NCI-H146 treated with DMSO at 0.1 percent for 48 hours (cell line): ENCODE data around the gene PLP2.

Experiments used
- DNase-seq: peaks from one replicate; lab custom pipeline; 2025; ENCODE audit not compliant: unreplicated experiment; lab: John Stamatoyannopoulos, UW

PLP2 gene

GRCh38 chrX:49186125-49187027 is 14.7 kb downstream of the PLP2 start, which contains the start of gene PRICKLE3:
PRICKLE3 (minus strand) TSS chrX:49186373; CDS start chrX:49186297, 76 bp downstream.
- DNase-seq, result peak; percentile 44

DNA sequence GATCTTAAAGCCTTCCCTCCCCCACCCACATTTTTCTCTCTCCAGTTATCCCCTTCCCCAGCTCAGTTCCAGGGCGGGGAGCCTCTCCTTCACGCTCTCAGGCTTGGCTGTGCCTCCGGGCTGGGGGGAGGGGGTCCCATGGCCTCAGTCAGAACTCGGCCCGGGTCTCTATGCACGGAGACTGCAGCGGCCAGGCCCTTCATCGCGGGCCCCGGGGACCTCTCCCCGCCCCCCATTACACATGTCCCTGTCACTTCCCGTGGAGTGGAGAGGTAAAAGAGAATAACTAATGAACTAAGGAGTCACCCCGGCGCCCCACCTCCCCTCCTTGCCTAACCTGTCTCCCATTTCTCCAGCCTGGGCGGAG is 15.3 kb downstream of the PLP2 start:
- no peak for DNase-seq

GRCh38 chrX:49187526-49187925 is 15.8 kb downstream of the PLP2 start:
- DNase-seq, result no peak

GRCh38 chrX:49188468-49189076 is 16.9 kb downstream of the PLP2 start:
- DNase-seq, result no peak

- no peak for DNase-seq
These were observed 17.9 kb downstream of the PLP2 start for GRCh38 chrX:49189606-49190005.

DNA sequence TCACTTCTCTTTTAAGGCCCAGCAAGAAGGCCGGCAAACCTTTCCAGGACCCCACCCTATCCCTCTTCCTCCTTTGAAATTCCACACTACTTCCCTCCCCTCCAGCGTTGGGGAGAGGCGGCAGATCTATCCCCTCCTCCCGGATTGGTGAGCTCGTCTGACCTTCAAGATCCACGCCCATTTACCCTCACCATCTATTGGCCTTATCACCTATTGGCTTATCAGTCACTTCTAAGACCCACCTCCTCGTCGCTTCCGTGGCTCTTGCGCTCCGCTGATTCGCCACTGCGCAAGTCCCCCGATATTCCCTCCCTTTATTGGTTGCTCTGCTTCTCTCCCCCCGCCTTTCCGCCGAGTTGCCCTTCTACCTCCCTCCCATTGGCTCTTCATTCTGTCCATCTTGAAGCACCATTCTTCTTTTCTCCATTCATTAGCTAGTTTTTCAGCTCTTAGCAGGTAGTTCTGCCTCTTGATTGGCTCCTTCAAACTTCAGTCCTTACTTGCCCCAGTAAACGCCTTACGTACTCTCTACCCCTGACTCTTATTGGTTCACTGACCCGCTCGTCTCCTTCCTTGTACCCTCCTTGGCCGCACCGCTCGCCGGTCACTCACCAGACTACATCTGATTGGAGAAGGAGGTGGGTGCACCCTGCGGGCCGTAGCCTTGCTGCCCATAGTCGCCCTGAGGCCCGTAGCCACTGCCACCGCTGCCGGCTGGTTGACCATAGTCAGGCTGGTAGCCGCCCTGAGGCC is 19.3 kb downstream of the PLP2 start:
- DNase-seq, result peak; percentile 100

DNA sequence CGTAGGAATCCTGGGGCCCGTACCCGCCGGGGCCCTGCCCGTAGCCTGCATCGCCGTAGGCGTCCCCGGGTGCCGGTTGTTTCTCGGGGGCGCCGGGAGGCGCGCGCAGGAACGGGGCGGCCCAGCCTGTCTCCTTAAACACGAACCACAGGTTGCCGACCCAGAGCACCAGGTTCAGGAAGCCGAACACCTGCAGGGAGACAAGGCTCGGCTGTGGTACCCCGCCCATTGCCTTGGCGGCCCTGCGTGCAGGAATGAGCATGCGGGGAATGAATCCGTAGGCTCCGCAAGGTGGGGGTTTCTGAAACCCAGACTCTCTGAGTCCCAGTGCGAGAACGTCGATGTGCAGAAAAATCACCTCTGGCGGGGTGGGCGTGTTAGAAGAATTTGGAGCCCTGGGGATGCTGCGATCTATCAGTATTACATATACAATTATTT is 19.9 kb downstream of the PLP2 start:
- no peak for DNase-seq

GRCh38 chrX:49192722-49193328 is 21.1 kb downstream of the PLP2 start:
- no peak for DNase-seq

- no peak for DNase-seq
These were observed 21.9 kb downstream of the PLP2 start for GRCh38 chrX:49193542-49193964.

- no peak for DNase-seq
These were observed 25.9 kb downstream of the PLP2 start for GRCh38 chrX:49197543-49198087.

DNA sequence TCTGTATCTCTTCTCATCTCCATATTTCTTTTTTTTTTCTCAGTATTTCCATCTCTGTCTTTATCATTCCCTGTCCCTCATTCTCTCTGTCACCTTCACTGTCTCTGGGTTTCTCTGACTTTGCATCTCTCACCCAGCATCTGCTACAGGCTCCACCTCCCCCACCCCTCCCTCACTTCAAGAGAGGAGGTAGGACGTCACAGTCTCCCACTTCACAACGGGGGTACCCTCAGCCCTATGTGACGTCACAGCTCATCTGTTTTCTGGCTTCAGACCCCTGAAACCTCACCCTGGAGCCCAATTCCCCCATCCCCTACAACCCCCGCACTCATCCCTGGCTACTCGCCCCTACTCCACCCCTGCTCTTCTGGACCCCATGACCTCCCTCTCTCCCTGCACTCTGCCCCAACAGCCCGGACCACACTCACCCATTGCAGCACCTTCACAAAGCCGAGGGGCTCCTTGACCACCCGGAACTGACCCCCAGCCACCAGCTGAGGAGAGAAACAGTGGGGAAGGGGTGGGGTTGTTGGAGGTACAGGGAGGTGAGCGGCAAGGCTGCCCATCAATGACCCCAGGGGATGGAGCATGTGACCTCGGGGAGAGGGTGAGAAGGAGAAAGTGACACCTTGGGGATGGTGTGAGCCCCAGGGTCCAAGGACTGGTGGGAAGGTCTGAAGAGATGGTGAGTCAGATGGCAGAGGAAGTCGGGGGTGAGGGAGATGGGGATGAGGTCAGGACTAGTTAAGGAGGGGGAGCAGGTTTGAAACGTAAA is 27.0 kb downstream of the PLP2 start:
- DNase-seq, result no peak

DNA sequence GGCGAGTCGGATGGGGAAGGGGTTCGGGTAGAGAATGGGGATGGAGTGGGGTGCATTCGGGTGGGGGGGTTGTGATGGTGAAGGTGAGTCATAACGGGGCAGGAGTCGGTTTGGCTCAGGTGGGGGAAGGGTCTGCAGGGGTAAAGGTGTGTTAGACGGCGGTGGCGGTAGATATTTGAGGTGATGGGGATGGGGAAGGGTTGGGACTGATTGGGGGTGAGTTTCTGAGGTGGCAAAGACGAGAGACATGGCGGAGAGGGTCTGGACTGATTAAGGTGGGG is 27.6 kb downstream of the PLP2 start:
- no peak for DNase-seq

DNA sequence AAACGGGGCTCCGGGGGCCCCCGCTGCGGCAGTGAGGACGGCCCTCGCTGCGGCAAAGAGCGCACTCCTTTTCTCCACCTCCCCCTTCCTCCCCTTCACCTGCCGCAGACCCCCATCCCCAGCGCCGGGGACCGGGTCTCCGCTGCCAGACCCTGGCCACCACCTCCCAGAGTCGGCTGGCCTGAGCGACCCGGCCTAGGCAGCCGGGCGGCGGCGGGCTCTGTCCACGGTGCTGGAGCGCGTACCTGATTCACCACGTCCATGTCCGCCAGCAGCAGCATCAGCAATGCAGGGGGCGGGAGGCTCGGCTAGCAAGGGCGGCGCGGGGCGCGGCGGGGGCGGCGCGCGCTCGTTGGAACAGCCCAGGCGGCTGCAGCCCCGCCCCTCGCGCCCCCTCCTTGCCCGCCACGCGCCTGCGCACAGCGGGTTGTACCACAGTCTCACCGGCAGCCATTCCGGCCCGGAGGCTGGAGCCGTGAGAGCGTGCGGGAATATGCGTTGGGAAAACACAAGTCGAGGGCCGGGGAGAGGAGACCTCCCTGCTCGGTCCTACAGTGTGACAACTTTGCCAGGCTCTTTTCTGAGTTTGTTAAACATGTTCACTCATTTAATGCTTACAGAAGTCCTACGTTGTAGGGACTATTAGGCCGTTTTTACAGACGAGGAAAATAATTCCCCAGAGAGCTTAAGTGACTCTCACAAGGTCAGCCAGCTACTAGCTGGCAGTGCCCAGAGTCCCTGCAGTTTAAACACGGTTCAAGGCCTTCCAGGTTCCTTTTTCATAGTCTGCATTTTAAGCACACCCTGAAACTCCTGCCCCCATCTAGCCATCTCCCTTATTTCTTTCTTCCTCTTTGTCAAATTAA is 28.4 kb downstream of the PLP2 start, which contains the start of gene SYP:
SYP (minus strand) TSS at position 288 of the 866 bp plus-strand sequence; CDS start at position 281, 7 bp downstream.
- peak; percentile 58 for DNase-seq

DNA sequence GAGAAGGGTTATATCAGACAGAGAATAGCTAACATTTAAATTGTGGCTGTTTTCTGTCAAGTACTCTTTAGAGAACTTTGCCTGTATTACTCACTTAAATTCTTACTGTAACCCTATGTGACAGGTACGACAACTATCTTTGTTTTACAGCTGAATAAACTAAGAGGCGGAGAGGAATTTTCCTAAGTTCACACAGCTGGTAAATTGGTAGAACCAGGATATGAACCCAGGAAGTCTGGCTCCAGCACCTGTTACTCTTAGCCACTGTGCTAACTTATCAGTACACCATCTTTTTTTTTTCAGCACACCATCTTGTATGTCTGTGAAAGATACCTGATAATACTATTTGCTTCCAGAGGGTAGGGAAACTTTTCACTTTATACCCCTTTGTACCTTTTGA is 30.3 kb downstream of the PLP2 start:
- DNase-seq, result peak; percentile 32

- no peak for DNase-seq
These were observed 31.8 kb downstream of the PLP2 start for GRCh38 chrX:49203536-49203935.

GRCh38 chrX:49204017-49204416 is 32.3 kb downstream of the PLP2 start:
- DNase-seq, result no peak

- no peak for DNase-seq
These were observed 33.0 kb downstream of the PLP2 start for GRCh38 chrX:49204709-49205108.

DNA sequence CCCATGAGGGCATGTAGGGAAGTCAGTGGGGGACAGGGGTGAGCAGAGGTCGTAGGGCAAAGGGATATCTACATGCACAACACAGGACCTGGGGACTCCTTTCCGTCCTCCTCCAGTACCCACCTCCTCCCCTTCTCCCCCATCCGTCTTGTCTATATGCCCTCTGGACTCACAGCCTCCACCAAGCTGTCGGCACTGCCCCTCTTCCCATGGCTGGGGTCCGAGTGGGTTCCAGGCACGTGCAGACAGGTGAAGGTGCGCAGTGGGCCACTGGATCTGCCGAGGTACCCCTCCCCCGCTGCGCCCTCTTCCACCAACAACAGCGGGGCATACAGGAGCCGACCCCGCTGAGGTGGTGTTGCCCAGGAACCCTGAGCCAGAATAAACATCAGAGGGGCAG is 33.7 kb downstream of the PLP2 start:
- no peak for DNase-seq

- DNase-seq, result no peak
These were observed 34.8 kb downstream of the PLP2 start for GRCh38 chrX:49206543-49206942.
